ENCODE results near the gene TNNI3. TPM values are rescaled to one million over a fixed set of nuclear protein-coding genes. Genes with fewer than 3 reads are reported as not detected.

The TNNI3 gene
- total RNA-seq, 1 donor: not detected

DNA sequence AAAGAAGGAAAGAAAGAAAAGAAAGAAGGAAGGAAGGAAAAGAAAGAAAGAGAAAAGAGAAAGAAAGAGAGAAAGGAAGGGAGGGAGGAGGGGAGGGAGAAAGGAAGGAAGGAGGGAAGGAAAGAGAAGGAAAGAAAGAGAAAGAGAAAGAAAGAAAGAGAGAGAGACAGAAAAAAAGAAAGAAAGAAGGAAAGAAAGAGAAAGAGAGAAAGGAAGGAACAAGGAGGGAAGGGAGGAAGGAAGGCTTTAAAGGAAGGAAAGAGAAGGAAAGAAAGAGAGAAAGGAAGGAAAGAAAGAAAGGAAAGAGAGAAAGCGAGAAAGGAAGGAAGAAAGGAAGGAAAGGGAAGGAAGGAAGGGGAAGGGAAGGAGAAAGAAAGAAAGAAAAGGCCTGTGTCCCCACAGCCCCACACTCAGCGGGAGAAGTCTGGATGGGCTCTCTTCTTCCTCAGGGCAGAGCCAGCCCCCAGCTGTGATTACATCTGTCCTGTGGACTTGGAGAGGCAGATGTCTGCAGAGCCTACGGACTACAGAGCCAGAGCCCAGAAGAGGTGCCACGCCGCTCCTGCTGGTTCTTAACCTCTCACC, 42.2 kb upstream of the TNNI3 start:
- H3K4me1 ChIP-seq (ENCODE audit: insufficient read depth, low read length): no peaks in the 10 kb centered on the region
- H3K79me2 ChIP-seq (ENCODE audit: insufficient read depth, low read length): no peaks in the 10 kb centered on the region
- no peaks in the 10 kb centered on the region for H4K20me1 ChIP-seq (ENCODE audit: insufficient read depth, low read length)
- H3K27me3 ChIP-seq (ENCODE audit: insufficient read depth, low read length): no peaks in the 10 kb centered on the region
- H3K4me2 ChIP-seq (ENCODE audit: insufficient read depth, low read length): no peak overlapping the region
- H3K9me3 ChIP-seq (ENCODE audit: low read depth, low read length): no peaks in the 10 kb centered on the region
- no peak overlapping the region for H3K4me3 ChIP-seq (ENCODE audit: insufficient read depth, low read length)
- TF ChIP-seq, protein P1, sequence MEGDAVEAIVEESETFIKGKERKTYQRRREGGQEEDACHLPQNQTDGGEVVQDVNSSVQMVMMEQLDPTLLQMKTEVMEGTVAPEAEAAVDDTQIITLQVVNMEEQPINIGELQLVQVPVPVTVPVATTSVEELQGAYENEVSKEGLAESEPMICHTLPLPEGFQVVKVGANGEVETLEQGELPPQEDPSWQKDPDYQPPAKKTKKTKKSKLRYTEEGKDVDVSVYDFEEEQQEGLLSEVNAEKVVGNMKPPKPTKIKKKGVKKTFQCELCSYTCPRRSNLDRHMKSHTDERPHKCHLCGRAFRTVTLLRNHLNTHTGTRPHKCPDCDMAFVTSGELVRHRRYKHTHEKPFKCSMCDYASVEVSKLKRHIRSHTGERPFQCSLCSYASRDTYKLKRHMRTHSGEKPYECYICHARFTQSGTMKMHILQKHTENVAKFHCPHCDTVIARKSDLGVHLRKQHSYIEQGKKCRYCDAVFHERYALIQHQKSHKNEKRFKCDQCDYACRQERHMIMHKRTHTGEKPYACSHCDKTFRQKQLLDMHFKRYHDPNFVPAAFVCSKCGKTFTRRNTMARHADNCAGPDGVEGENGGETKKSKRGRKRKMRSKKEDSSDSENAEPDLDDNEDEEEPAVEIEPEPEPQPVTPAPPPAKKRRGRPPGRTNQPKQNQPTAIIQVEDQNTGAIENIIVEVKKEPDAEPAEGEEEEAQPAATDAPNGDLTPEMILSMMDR (IDR thresholded peaks at IDR 0.05; ENCODE audit: extremely low read depth, low read depth, low read length): no peak
- no peak overlapping the region for H3K27ac ChIP-seq (ENCODE audit: low read depth, low read length)
- no peak for DNase-seq (ENCODE audit: insufficient read length, low spot score, missing footprints)
- H2AFZ ChIP-seq (ENCODE audit: low read length): no peak overlapping the region
- H3K36me3 ChIP-seq (ENCODE audit: insufficient read depth, low read length): no peaks in the 10 kb centered on the region

DNA sequence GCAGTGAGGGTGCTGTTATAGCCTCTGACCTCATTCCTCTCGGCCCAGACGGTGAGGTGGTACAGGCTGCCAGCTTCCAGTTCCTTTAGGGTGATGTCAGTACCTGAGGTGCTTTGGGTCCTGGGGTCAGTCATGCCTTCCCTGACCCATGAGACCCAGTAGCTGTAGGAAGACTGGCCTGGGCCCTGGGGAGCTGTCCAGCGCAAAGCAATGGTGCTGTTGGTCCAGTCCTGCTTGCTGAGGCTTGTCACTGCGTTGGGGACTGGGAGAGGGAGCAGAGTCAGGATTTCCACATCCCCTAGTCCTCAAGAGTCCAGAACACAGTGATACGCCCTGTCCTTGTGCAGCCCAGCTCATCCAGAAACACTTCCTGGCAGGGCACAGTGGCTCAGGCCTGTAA, 41.1 kb upstream of the TNNI3 start:
- no peak overlapping the region for H3K4me3 ChIP-seq (ENCODE audit: insufficient read depth, low read length)
- no peak overlapping the region for H3K4me2 ChIP-seq (ENCODE audit: insufficient read depth, low read length)
- no peaks in the 10 kb centered on the region for H3K4me1 ChIP-seq (ENCODE audit: insufficient read depth, low read length)
- no peak for DNase-seq (ENCODE audit: insufficient read length, low spot score, missing footprints)
- H3K27ac ChIP-seq (ENCODE audit: low read depth, low read length): no peak overlapping the region
- H4K20me1 ChIP-seq (ENCODE audit: insufficient read depth, low read length): no peaks in the 10 kb centered on the region
- H3K27me3 ChIP-seq (ENCODE audit: insufficient read depth, low read length): no peaks in the 10 kb centered on the region
- H3K36me3 ChIP-seq (ENCODE audit: insufficient read depth, low read length): no peaks in the 10 kb centered on the region
- no peak overlapping the region for H2AFZ ChIP-seq (ENCODE audit: low read length)
- H3K79me2 ChIP-seq (ENCODE audit: insufficient read depth, low read length): no peaks in the 10 kb centered on the region
- no peaks in the 10 kb centered on the region for H3K9me3 ChIP-seq (ENCODE audit: low read depth, low read length)
- TF ChIP-seq, protein P1 (IDR thresholded peaks at IDR 0.05; ENCODE audit: extremely low read depth, low read depth, low read length): no peak

DNA sequence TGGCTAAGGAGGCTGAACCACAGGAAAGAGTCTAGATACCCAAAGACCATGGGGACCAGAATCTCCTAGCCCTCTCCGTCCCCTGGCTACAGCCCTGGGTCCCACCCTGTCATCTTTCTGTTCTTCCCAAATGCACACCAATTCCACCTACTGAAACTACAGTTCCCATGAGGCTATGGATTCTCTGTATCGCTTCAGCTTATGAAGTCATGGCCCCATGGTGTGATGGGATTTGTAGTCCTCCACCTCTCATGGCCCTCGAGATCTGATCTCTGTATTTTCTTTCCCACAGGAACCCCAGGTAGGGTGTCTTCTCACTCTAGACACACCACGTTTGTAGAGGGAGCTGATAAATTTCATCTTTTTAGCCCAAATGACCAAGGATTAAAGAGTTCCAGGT, 40.0 kb upstream of the TNNI3 start:
- DNase-seq (ENCODE audit: insufficient read length, low spot score, missing footprints): peak; percentile 77
- Histone ChIP-seq H3K4me3 (ENCODE audit: insufficient read depth, low read length) (no peak overlapping the region), H2AFZ (ENCODE audit: low read length) (no peak overlapping the region), H3K27ac (ENCODE audit: low read depth, low read length) (no peak overlapping the region), H4K20me1 (ENCODE audit: insufficient read depth, low read length) (no peaks in the 10 kb centered on the region), H3K27me3 (ENCODE audit: insufficient read depth, low read length) (no peaks in the 10 kb centered on the region), H3K36me3 (ENCODE audit: insufficient read depth, low read length) (no peaks in the 10 kb centered on the region), H3K4me1 (ENCODE audit: insufficient read depth, low read length) (no peaks in the 10 kb centered on the region), H3K79me2 (ENCODE audit: insufficient read depth, low read length) (no peaks in the 10 kb centered on the region), H3K4me2 (ENCODE audit: insufficient read depth, low read length) (no peak overlapping the region), H3K9me3 (ENCODE audit: low read depth, low read length) (no peaks in the 10 kb centered on the region)
- TF ChIP-seq, protein P1 (IDR thresholded peaks at IDR 0.05; ENCODE audit: extremely low read depth, low read depth, low read length): no peak

DNA sequence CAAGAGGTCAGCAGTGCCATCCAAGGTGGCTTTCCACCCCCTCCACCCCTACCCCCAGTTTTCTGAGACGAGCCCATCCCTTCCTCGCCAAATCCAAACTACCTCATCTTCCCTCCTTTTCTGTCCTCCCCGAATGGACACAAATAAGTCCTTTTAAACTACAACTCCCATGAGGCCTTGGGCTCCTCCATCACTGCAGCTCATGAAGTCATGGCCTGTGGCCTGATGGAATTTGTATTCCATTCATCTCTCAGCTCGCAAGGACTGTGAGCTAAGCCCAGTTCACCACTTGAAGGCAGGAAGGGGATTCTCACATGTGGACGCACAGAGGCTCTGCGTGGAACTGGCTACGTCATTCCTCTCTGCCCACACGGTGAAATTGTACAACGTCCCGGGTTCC, 39.3 kb upstream of the TNNI3 start:
- no peak overlapping the region for H3K4me2 ChIP-seq (ENCODE audit: insufficient read depth, low read length)
- H3K9me3 ChIP-seq (ENCODE audit: low read depth, low read length): no peaks in the 10 kb centered on the region
- H3K27ac ChIP-seq (ENCODE audit: low read depth, low read length): no peak overlapping the region
- no peaks in the 10 kb centered on the region for H3K27me3 ChIP-seq (ENCODE audit: insufficient read depth, low read length)
- no peaks in the 10 kb centered on the region for H4K20me1 ChIP-seq (ENCODE audit: insufficient read depth, low read length)
- peak; percentile 77 for DNase-seq (ENCODE audit: insufficient read length, low spot score, missing footprints)
- H3K4me1 ChIP-seq (ENCODE audit: insufficient read depth, low read length): no peaks in the 10 kb centered on the region
- TF ChIP-seq, protein P1 (IDR thresholded peaks at IDR 0.05; ENCODE audit: extremely low read depth, low read depth, low read length): no peak
- no peaks in the 10 kb centered on the region for H3K79me2 ChIP-seq (ENCODE audit: insufficient read depth, low read length)
- no peak overlapping the region for H2AFZ ChIP-seq (ENCODE audit: low read length)
- no peaks in the 10 kb centered on the region for H3K36me3 ChIP-seq (ENCODE audit: insufficient read depth, low read length)
- H3K4me3 ChIP-seq (ENCODE audit: insufficient read depth, low read length): no peak overlapping the region
